Right lobe of liver (tissue), 6 donors: ENCODE results near the gene PRDM2. TPM values are rescaled to one million over a fixed set of nuclear protein-coding genes. Genes with fewer than 3 reads are reported as not detected.
A peak's percentile ranks its signal among the peaks of the same experiment; 100 is the strongest.

Source experiments
- ATAC-seq, 4 donors: fragments of 200-7000 bp; cut with Tn5 transposase; one replicate each; pipeline ENCODE4 v1.9.1; 2020; ENCODE audit warnings: mild to moderate bottlenecking in 4 of 4, moderate library complexity in 4 of 4
- DNase-seq, 3 donors: peaks; one replicate each; pipeline ENCODE4 v3.0.0-alpha.2; 2020
- H3K27ac ChIP-seq, 3 donors: fragments of 200-600 bp; one replicate each; pipeline ENCODE4 v1.8.0; 2022
- H3K27me3 ChIP-seq, 2 donors: fragments of 200-600 bp; one replicate each; pipeline ENCODE4 v1.8.0; 2022
- H3K36me3 ChIP-seq, 4 donors: fragments of 200-600 bp; sonication (generic) in 1 of 4; one replicate each; pipeline versions ENCODE4 v1.5.1 to v1.8.0; 2017 to 2022; ENCODE audit warnings: control low read depth in 1 of 4
- H3K4me1 ChIP-seq, 4 donors: fragments of 200-600 bp; sonication (generic) in 1 of 4; one replicate each; pipeline versions ENCODE4 v1.5.1 to v1.8.0; 2017 to 2022; ENCODE audit warnings: control low read depth in 1 of 4
- H3K4me3 ChIP-seq, 3 donors: fragments of 200-600 bp; one replicate each; pipeline ENCODE4 v1.8.0; 2022
- H3K9me3 ChIP-seq, 4 donors: fragments of 200-600 bp; sonication (generic) in 1 of 4; one replicate each; pipeline versions ENCODE4 v1.5.1 to v1.8.0; 2017 to 2022; ENCODE audit warnings: control low read depth in 1 of 4
- CTCF ChIP-seq, 4 donors: fragments of 200-600 bp in 3 of 4; fragments of 450-650 bp in 1 of 4; IDR thresholded peaks; one replicate each; pipeline versions ENCODE4 v1.5.1 to v1.8.0; 2016 to 2022; ENCODE audit warnings: antibody characterized with exemption in 4 of 4, mild to moderate bottlenecking in 2 of 4
- POLR2A ChIP-seq: fragments of 450-650 bp; IDR thresholded peaks from one replicate; pipeline ENCODE4 v1.6.1; 2017; ENCODE audit warnings: antibody characterized with exemption, mild to moderate bottlenecking
- WGBS: methylation state at CpG from one replicate; pipeline ENCODE4 v1.1.6; 2018; ENCODE audit warnings: low coverage, low lambda C conversion rate; ENCODE audit not compliant: insufficient coverage; ENCODE audit errors: missing lambda C conversion rate; 5-methylcytosine and 5-hydroxymethylcytosine counted together
- intact Hi-C, 2 donors: fragments of 100-400 bp; cut with DNase I; formaldehyde crosslinking; loops; one replicate each; pipeline versions ENCODE4 v1.11.2 to v1.14.1; 2022
- total RNA-seq, 6 experiments: library from RNA; depleted of rRNA in 2 of 6; stranded (reverse); fragments of >200 nt in 2 of 6; fragmentation: NEBNext Ultra II Directional in 3 of 6; extraction: Animal tissue kit (Norgen Biotek cat#: 25700) in 3 of 6; gene quantifications; one replicate each; pipeline versions ENCODE4 v1.1.0 to v1.2.4, GENCODE V29; 2016 to 2023
- donor health status: DM: no; HTN: yes; CAD: no.
- donor health status: DM: no; HTN: no; CAD: no.
- donor health status: DM: no; HTN: no; CAD: no.
- donor health status: DM: no; HTN: yes; CAD: no.
- donor health status: DM: no; HTN: yes; CAD: no.

The PRDM2 gene
- total RNA-seq, 6 experiments from 2014 or later, result 7.4 to 16.9 (median 12.5) TPM

- TF ChIP-seq CTCF (IDR thresholded peaks at IDR 0.05) (no peak), POLR2A (no peak)
- no peaks in the 10 kb centered on the region for H3K27me3 ChIP-seq
- 89% methylated on average over 6 of the region's 9 CpGs for WGBS
Observed at GRCh38 chr1:13766592-13767564, 66.9 kb downstream of the PRDM2 start.

GRCh38 chr1:13769212-13769611, 69.2 kb downstream of the PRDM2 start:
- peak in 2 of 4 donors; percentile 12 to 19 for ATAC-seq
- no peaks in the 10 kb centered on the region for H3K4me1 ChIP-seq
- intact Hi-C loops, result no loop called here
- H3K9me3 ChIP-seq, result no peaks in the 10 kb centered on the region
- no peaks in the 10 kb centered on the region for H3K27me3 ChIP-seq
- 91% methylated on average over 5 of the region's 5 CpGs for WGBS
- no peak for DNase-seq
- no peak overlapping the region for H3K4me3 ChIP-seq
- H3K36me3 ChIP-seq, result peaks cover 0 to 6% (median 0%) of the 10 kb centered on the region in 4 donors
- no peak overlapping the region for H3K27ac ChIP-seq
- TF ChIP-seq CTCF (IDR thresholded peaks at IDR 0.05) (no peak), POLR2A (no peak)

More at GRCh38 chr1:13766592-13767564, 66.9 kb downstream of the PRDM2 start:
- Histone ChIP-seq H3K4me3 (no peak overlapping the region), H3K9me3 (no peaks in the 10 kb centered on the region), H3K4me1 (no peaks in the 10 kb centered on the region), H3K36me3 (no peaks in the 10 kb centered on the region), H3K27ac (no peak overlapping the region)
- peak in 1 of 4 donors; percentile 24 for ATAC-seq
- DNase-seq, result no peak
- intact Hi-C loops, result no loop called here

- peaks cover 0 to 7% (median 0%) of the 10 kb centered on the region in 4 donors for H3K36me3 ChIP-seq
- H3K9me3 ChIP-seq, result no peaks in the 10 kb centered on the region
- no peaks in the 10 kb centered on the region for H3K4me1 ChIP-seq
- WGBS, result 100% methylated on average over 4 of the region's 5 CpGs
- no peak overlapping the region for H3K27ac ChIP-seq
- H3K4me3 ChIP-seq, result no peak overlapping the region
- intact Hi-C loops, result no loop called here
- no peaks in the 10 kb centered on the region for H3K27me3 ChIP-seq
- DNase-seq (no peak), ATAC-seq (no peak)
- TF ChIP-seq POLR2A, result no peak
- TF ChIP-seq CTCF (IDR thresholded peaks at IDR 0.05), result no peak
Observed at GRCh38 chr1:13769830-13770229, 69.8 kb downstream of the PRDM2 start.

GRCh38 chr1:13770743-13771142, 70.8 kb downstream of the PRDM2 start:
- intact Hi-C loops, result no loop called here
- no peak overlapping the region for H3K27ac ChIP-seq
- peaks cover 0 to 7% (median 0%) of the 10 kb centered on the region in 4 donors for H3K36me3 ChIP-seq
- no peaks in the 10 kb centered on the region for H3K9me3 ChIP-seq
- no peak for TF ChIP-seq CTCF (IDR thresholded peaks at IDR 0.05)
- TF ChIP-seq POLR2A, result no peak
- ATAC-seq (no peak), DNase-seq (no peak)
- no peaks in the 10 kb centered on the region for H3K27me3 ChIP-seq
- no peaks in the 10 kb centered on the region for H3K4me1 ChIP-seq
- no peak overlapping the region for H3K4me3 ChIP-seq
- WGBS, result 77% methylated on average over 3 of the region's 3 CpGs
